HG03039 (cell line): ENCODE measurements around the gene C10orf120.

Experiments
- ATAC-seq: cut with Tn5 transposase; IDR thresholded peaks from one replicate; pipeline ENCODE4 v1.9.1; 2021; ENCODE audit warnings: mild to moderate bottlenecking, moderate library complexity; ENCODE audit not compliant: unreplicated experiment

C10orf120 gene

GRCh38 chr10:122699796-122700455, at the start of gene C10orf120:
Gene C10orf120, minus strand, starts transcription at chr10:122699846. Its CDS starts 56 bp downstream, at chr10:122699790.
- no peak for ATAC-seq

- ATAC-seq, result no peak
Measured at GRCh38 chr10:122748496-122748895, 48.9 kb upstream of the C10orf120 start.

DNA sequence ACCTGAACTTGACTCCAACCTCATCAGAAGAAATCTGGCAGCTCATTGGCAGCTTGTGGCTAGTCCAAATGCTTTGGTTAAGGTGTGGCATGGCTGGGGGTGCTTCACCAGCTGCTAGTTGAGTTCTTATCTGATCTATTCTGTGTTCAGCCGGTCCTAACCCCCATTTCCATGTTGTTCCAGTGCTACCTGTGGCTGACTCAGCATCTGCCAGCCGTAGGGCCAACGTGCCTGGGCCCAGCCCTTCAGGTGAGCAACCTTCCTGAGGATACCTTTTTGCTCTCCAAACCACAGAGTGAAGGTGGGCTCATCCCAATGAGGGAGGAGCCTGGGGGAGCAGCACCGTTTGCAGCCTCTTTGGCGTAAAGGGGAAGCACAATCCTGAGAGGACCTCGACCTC, 46.8 kb upstream of the C10orf120 start:
- no peak for ATAC-seq

DNA sequence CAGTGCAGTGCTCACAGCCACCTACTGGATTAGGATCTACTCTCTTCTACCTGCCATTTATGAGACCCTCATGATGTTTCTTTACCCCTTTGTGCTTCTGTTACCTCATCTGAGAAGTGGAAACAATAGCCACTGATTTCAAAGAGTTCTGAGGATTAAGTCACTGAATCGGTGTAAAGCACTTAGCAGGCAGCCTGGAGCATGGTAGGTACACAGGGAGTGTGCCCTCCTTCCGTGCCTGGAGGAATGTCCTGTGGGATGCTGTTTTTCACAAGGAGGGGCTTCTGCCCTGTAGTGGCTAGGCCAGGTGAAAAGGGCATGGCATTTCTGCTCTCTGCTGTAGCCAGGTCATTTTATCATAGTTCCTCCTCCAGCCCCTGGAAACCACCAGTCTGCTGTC, 44.6 kb upstream of the C10orf120 start:
- no peak for ATAC-seq

GRCh38 chr10:122740640-122741039, 41.0 kb upstream of the C10orf120 start:
- no peak for ATAC-seq

GRCh38 chr10:122738031-122738430, 38.4 kb upstream of the C10orf120 start:
- no peak for ATAC-seq

DNA sequence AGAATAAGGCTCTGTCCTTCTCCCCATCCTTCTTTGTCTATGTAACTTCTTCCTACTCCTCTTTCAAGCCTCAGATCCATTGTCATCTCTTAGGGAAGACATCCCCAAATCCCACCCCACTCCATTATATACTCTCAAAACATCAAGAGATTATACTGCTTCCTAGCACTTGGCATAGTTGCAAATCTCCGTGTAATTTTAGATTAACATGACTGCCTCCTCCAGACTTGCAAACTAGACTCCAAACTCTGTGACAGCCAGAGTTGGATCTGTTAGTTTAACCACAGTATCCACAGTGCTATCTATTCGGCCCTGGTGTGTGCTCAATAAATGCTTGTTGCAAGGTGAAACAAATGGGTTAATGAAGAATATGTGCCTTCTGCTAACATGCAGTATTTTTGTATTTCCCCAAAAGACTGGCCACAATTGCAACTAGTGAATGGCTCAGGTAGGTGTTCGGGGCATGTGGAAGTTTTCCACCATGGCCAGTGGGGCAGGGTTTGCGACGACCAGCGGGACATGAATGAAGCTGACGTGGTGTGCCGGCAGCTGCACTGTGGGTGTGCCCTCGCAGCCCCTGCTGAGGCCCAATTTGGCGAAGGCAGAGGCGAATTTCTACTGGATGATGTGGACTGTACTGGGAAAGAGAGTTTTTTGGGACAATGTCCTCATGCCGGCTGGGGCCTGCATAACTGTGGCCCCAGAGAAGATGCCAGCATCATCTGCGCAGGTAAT, 34.5 kb upstream of the C10orf120 start:
- no peak for ATAC-seq

GRCh38 chr10:122733443-122733842, 33.8 kb upstream of the C10orf120 start:
- ATAC-seq, result no peak

- ATAC-seq, result no peak
Measured at GRCh38 chr10:122730238-122730637, 30.6 kb upstream of the C10orf120 start.

DNA sequence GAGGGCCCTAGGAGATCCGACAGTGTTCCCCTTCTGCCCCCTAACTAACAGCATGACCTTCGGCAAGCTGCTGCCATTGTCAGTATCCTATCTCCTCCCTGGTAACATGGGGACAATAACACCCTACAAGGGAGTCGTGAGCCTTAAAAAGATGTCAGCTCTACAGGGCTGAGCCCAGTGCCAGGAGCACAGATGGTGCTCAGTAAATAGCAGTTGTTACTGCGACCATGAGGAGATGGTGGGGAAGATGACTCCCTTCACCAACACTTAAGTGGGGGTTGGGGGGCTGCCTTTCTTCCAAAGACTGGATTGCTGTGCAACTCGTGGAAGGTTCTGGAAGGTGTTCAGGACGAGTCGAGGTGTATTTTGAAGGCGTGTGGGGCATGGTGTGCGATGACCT, 29.5 kb upstream of the C10orf120 start:
- ATAC-seq, result no peak

- no peak for ATAC-seq
Measured at GRCh38 chr10:122727426-122727825, 27.8 kb upstream of the C10orf120 start.

- ATAC-seq, result no peak
Measured at GRCh38 chr10:122725768-122726167, 26.1 kb upstream of the C10orf120 start.

DNA sequence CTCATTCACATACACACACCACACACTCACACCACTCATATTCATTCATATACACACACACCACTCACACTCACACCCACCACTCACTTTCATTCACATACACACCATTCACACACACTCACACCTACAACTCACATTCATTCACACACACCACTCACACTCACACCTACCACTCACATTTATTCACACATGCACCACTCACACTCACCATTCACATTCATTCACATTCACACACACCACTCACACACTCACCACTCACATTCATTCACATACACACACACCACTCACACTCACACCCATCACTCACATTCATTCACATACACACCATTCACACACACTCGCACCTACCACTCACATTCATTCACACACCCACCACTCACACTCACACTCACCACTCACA, 25.4 kb upstream of the C10orf120 start:
- ATAC-seq, result no peak

DNA sequence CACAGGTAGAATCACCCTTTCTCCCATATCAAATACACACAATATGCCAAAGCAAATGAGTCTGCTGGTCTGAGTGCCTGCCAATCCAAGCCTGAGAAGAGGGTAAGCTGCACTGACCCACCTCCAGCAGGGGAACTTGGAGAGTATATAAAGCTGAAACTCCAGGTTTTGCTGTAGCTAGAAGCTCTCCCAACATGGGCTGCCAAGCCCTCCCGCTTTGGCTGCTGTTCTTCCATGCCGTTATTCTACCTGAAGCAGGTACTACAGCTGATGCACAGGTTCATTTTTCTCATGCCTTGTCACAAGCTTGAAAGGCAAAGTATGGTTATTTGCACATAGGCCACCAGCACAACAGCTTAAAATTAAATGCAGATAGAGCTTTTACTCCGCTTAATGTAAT, 21.5 kb upstream of the C10orf120 start:
- ATAC-seq, result no peak

DNA sequence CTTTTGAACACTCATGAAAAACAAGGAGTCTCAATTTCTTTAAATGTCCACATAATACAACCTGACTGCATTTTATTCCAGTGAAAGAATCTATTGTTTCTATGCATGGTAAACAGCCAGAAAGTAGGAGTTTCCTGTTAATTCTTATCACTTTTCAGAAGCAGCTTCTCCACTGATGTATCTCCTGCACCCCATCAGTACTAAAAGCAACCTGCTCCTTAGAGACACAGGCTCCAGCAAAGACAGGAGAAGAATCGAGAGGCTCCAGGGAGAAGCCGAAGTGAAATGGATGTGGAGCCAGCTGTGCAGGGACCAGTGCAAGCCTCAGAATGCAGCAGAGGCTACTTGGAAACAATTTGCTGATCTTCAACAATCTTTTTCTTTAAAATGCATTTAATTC, 16.4 kb upstream of the C10orf120 start:
- ATAC-seq, result no peak

DNA sequence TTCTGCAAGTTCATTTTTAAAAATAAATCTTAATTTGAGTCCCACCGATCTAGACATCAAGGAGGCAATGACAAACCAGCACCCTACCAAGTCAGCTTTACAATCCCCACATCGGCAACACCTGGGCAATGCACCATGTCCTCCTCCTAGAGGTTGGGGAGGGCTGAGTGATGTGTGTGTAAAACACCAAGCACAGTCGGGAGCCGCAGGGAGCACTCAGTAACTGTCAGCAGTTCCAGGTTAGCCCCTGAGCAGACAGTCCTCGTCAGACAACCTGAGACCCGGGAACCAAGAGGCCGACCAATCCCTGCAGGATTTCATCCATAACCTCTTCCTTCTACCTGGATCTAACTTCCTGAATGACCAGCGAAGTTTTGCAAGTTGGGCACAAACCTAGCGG, 15.9 kb upstream of the C10orf120 start:
- no peak for ATAC-seq

- no peak for ATAC-seq
Measured at GRCh38 chr10:122713091-122713885, 13.6 kb upstream of the C10orf120 start.

- no peak for ATAC-seq
Measured at GRCh38 chr10:122710576-122710975, 10.9 kb upstream of the C10orf120 start.

GRCh38 chr10:122709971-122710370, 10.3 kb upstream of the C10orf120 start:
- no peak for ATAC-seq

- no peak for ATAC-seq
Measured at GRCh38 chr10:122707535-122707934, 7.9 kb upstream of the C10orf120 start.

DNA sequence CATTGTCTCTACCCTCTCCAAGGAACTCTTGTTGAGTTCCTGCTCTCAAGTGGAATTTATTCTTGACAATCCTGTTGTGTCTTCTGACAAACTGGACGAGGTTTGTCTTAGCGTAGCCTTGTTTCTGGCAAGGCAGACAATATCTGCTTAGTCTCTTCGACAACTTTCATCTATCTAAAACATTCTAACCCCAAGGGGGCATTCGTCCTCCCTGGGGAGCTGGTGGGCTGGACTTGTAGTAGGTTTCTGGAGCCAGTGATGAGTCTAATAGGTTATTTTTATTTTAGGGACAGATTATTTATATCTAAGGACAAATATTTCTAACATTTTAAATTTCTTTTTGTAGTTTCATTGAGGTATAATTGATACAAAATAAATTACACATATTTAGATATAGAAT, 7.3 kb upstream of the C10orf120 start:
- no peak for ATAC-seq

DNA sequence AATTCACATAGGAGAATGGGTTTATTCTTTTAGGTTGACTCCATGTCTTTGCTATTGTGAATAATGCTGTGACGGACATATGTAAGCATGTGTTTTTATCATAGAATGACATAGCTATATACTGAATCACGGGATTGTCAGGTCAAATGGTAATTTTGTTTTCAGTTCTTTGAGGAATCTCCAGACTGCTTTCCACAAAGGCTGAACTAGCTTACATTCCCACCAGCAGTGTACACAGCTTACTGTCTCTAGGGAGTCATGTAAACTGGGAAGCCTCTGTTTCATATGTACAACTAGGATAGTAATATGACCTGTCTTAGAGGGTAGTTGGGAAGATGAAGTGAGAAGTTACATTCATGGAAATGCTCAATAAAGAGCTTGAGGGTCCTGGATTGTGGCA, 6.8 kb upstream of the C10orf120 start:
- no peak for ATAC-seq
